Measurements from ENCODE around the gene LPP.

Gene LPP

GRCh38 chr3:188911026-188911850 is 757.3 kb downstream of the LPP start:
- no peak for DNase-seq

- DNase-seq = no peak
Measured at GRCh38 chr3:188913084-188913483, 759.1 kb downstream of the LPP start.

GRCh38 chr3:188914552-188914951 is 760.6 kb downstream of the LPP start:
- peak; percentile 96 for DNase-seq

- DNase-seq = peak; percentile 92
Measured at GRCh38 chr3:188915127-188915526, 761.2 kb downstream of the LPP start.

GRCh38 chr3:188916934-188917401 is 763.0 kb downstream of the LPP start:
- DNase-seq = peak; percentile 93

GRCh38 chr3:188918093-188918492 is 764.1 kb downstream of the LPP start:
- peak; percentile 70 for DNase-seq

GRCh38 chr3:188923671-188924070 is 769.7 kb downstream of the LPP start:
- DNase-seq = no peak

GRCh38 chr3:188925376-188925775 is 771.4 kb downstream of the LPP start:
- no peak for DNase-seq

GRCh38 chr3:188926111-188926510 is 772.2 kb downstream of the LPP start:
- DNase-seq = no peak

- DNase-seq = no peak
Measured at GRCh38 chr3:188926741-188927511, 773.0 kb downstream of the LPP start.

- DNase-seq = no peak
Measured at GRCh38 chr3:188927971-188928370, 774.0 kb downstream of the LPP start.

GRCh38 chr3:188929137-188929536 is 775.2 kb downstream of the LPP start:
- DNase-seq = no peak

- DNase-seq = no peak
Measured at GRCh38 chr3:188931036-188931435, 777.1 kb downstream of the LPP start.

GRCh38 chr3:188931531-188931930 is 777.6 kb downstream of the LPP start:
- no peak for DNase-seq

GRCh38 chr3:188934989-188935388 is 781.0 kb downstream of the LPP start:
- DNase-seq = no peak

GRCh38 chr3:188936597-188937107 is 782.7 kb downstream of the LPP start:
- no peak for DNase-seq

GRCh38 chr3:188937389-188937788 is 783.4 kb downstream of the LPP start:
- DNase-seq = no peak

GRCh38 chr3:188938999-188939398 is 785.0 kb downstream of the LPP start:
- no peak for DNase-seq

GRCh38 chr3:188939814-188940572 is 786.0 kb downstream of the LPP start:
- DNase-seq = peak; percentile 71
